ENCODE results near the gene NOSTRIN. TPM values are rescaled to one million over a fixed set of nuclear protein-coding genes. Genes with fewer than 3 reads are reported as not detected.

The NOSTRIN gene
- total RNA-seq, 4 donors from 2014 or later, result 40.0 to 91.6 (median 47.9) TPM

GRCh38 chr2:168831662-168832061 lies 29.2 kb downstream of the NOSTRIN start:
- DNase-seq, result no peak
- Histone ChIP-seq H3K27me3 (no peaks in the 10 kb centered on the region), H3K4me1 (no peaks in the 10 kb centered on the region), H3K36me3 (peaks cover 0 to 13% (median 0%) of the 10 kb centered on the region in 4 donors), H3K4me3 (no peak overlapping the region), H3K9me3 (no peaks in the 10 kb centered on the region), H3K27ac (no peak overlapping the region)
- intact Hi-C loops (cut with DNase I; ENCODE audit: low total_unique reads), result no loop called here
- TF ChIP-seq EP300 (IDR thresholded peaks at IDR 0.05; ENCODE audit: low read depth), result no peak
- TF ChIP-seq CTCF (IDR thresholded peaks at IDR 0.05), result no peak
- TF ChIP-seq POLR2A (IDR thresholded peaks at IDR 0.05), result no peak
- no peak for TF ChIP-seq POLR2AphosphoS5 (IDR thresholded peaks at IDR 0.05)
- in situ Hi-C loops (cut with MboI; ENCODE audit: low pct_ligation_motif_present in 1 of 4, low pct_unique_long_range_greater_than_20kb in 1 of 4, low sequenced_read_pairs in 3 of 4), result no loop called here

- H3K27me3 ChIP-seq, result no peaks in the 10 kb centered on the region
- no peak for TF ChIP-seq POLR2A (IDR thresholded peaks at IDR 0.05)
- no peak for TF ChIP-seq CTCF (IDR thresholded peaks at IDR 0.05)
- TF ChIP-seq EP300 (IDR thresholded peaks at IDR 0.05; ENCODE audit: low read depth), result no peak
- TF ChIP-seq POLR2AphosphoS5 (IDR thresholded peaks at IDR 0.05), result no peak
- peaks cover 0 to 9% (median 0%) of the 10 kb centered on the region in 4 donors for H3K36me3 ChIP-seq
- intact Hi-C loops (cut with DNase I; ENCODE audit: low total_unique reads) (no loop called here), in situ Hi-C loops (cut with MboI; ENCODE audit: low pct_ligation_motif_present in 1 of 4, low pct_unique_long_range_greater_than_20kb in 1 of 4, low sequenced_read_pairs in 3 of 4) (no loop called here)
- H3K4me3 ChIP-seq, result no peak overlapping the region
- DNase-seq, result no peak
- WGBS, 2 donors (ENCODE audit: low coverage in 1 of 2), result 96 to 100% methylated on average over 2 of the region's 2 CpGs
- no peaks in the 10 kb centered on the region for H3K4me1 ChIP-seq
- H3K27ac ChIP-seq, result no peak overlapping the region
- no peaks in the 10 kb centered on the region for H3K9me3 ChIP-seq
Observed at GRCh38 chr2:168835969-168836368, 33.5 kb downstream of the NOSTRIN start.

- DNase-seq, result no peak
- Histone ChIP-seq H3K9me3 (no peaks in the 10 kb centered on the region), H3K27me3 (no peaks in the 10 kb centered on the region), H3K4me3 (no peak overlapping the region), H3K36me3 (no peaks in the 10 kb centered on the region), H3K27ac (no peak overlapping the region), H3K4me1 (no peaks in the 10 kb centered on the region)
- in situ Hi-C loops (cut with MboI; ENCODE audit: low pct_ligation_motif_present in 1 of 4, low pct_unique_long_range_greater_than_20kb in 1 of 4, low sequenced_read_pairs in 3 of 4), result no loop called here
- TF ChIP-seq EP300 (IDR thresholded peaks at IDR 0.05; ENCODE audit: low read depth), result no peak
- no peak for TF ChIP-seq CTCF (IDR thresholded peaks at IDR 0.05)
- no peak for TF ChIP-seq POLR2AphosphoS5 (IDR thresholded peaks at IDR 0.05)
- no peak for TF ChIP-seq POLR2A (IDR thresholded peaks at IDR 0.05)
- intact Hi-C loops (cut with DNase I; ENCODE audit: low total_unique reads), result no loop called here
- WGBS, 2 donors (ENCODE audit: low coverage in 1 of 2), result 64 to 69% methylated on average over 1 to 2 of the region's 2 CpGs
Observed at GRCh38 chr2:168841445-168841844, 39.0 kb downstream of the NOSTRIN start.

- Histone ChIP-seq H3K27ac (no peak overlapping the region), H3K9me3 (no peaks in the 10 kb centered on the region), H3K4me1 (no peaks in the 10 kb centered on the region), H3K4me3 (no peak overlapping the region), H3K36me3 (no peaks in the 10 kb centered on the region), H3K27me3 (no peaks in the 10 kb centered on the region)
- no peak for DNase-seq
- WGBS, 2 donors (ENCODE audit: low coverage in 1 of 2), result 94% methylated on average over 3 of the region's 3 CpGs; no CpG with 5 or more reads in 1 of the 2 donors
- TF ChIP-seq POLR2A (IDR thresholded peaks at IDR 0.05) (no peak), POLR2AphosphoS5 (IDR thresholded peaks at IDR 0.05) (no peak), CTCF (IDR thresholded peaks at IDR 0.05) (no peak), EP300 (IDR thresholded peaks at IDR 0.05; ENCODE audit: low read depth) (no peak)
- intact Hi-C loops (cut with DNase I; ENCODE audit: low total_unique reads), result no loop called here
- in situ Hi-C loops (cut with MboI; ENCODE audit: low pct_ligation_motif_present in 1 of 4, low pct_unique_long_range_greater_than_20kb in 1 of 4, low sequenced_read_pairs in 3 of 4), result no loop called here
Observed at GRCh38 chr2:168843253-168843652, 40.8 kb downstream of the NOSTRIN start.
